ENCODE results near the gene KLF7. TPM values are rescaled to one million over a fixed set of nuclear protein-coding genes. Genes with fewer than 3 reads are reported as not detected.

The KLF7 gene
- total RNA-seq, 1 experiment from 2014 or later = 24.9 TPM

GRCh38 chr2:207042841-207043240 lies 122.9 kb downstream of the KLF7 start:
- no TSS peak for BruUV-seq (replicated peaks)
- DNase-seq = no peak
- no peak overlapping the region for H3K27ac Mint-ChIP-seq (ENCODE audit: unreplicated experiment)
- TF ChIP-seq, protein P1, sequence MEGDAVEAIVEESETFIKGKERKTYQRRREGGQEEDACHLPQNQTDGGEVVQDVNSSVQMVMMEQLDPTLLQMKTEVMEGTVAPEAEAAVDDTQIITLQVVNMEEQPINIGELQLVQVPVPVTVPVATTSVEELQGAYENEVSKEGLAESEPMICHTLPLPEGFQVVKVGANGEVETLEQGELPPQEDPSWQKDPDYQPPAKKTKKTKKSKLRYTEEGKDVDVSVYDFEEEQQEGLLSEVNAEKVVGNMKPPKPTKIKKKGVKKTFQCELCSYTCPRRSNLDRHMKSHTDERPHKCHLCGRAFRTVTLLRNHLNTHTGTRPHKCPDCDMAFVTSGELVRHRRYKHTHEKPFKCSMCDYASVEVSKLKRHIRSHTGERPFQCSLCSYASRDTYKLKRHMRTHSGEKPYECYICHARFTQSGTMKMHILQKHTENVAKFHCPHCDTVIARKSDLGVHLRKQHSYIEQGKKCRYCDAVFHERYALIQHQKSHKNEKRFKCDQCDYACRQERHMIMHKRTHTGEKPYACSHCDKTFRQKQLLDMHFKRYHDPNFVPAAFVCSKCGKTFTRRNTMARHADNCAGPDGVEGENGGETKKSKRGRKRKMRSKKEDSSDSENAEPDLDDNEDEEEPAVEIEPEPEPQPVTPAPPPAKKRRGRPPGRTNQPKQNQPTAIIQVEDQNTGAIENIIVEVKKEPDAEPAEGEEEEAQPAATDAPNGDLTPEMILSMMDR (IDR thresholded peaks at IDR 0.05; ENCODE audit: unreplicated experiment) = no peak
- CTCF ChIA-PET = no interaction called here
- peaks cover 3% of the 10 kb centered on the region for H3K9me3 Mint-ChIP-seq (ENCODE audit: low read depth, unreplicated experiment)
- intact Hi-C loops (cut with micrococcal nuclease; ENCODE audit: unreplicated experiment) = no loop called here
- H3K36me3 Mint-ChIP-seq (ENCODE audit: insufficient read depth, unreplicated experiment) = no peaks in the 10 kb centered on the region
- H3K4me3 Mint-ChIP-seq (ENCODE audit: low read depth, unreplicated experiment) = no peak overlapping the region
- H3K4me1 Mint-ChIP-seq (ENCODE audit: low read depth, unreplicated experiment) = no peaks in the 10 kb centered on the region
- no peaks in the 10 kb centered on the region for H3K27me3 Mint-ChIP-seq (ENCODE audit: unreplicated experiment)

DNA sequence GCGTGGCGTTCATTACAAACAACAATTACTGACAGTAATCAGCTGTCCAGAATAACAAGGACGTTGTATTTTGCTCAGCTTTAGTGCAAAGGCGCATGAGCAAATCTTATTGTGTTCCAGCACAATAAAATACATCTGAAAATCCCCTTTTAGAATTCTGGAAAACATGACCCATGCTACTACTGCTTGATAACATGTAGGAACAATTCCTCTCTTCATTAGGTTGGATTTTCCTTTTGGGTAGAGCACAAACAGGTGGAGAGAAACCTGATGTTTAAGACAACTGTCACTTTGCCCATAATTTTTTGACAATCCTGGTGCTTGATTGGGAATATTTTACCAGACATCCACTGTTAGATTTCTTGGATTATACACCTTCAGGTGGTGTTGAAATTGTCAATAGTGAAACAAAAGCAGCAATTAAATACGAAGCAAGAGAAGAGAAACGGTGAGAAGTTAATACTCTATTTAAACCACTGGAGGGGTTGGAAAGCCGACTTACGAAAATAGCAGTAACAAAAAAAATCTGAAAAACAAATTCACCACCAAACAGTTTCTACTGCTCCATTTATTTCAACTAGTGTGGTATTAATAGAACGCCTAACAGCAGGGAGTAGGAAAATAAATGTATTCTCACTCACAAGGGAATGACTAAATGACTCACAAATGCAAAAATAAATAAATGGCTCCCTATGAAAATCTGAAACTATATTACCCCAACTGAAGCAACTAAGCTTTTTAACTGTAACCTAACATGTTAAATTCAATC lies 123.8 kb downstream of the KLF7 start:
- TF ChIP-seq, protein P1 (IDR thresholded peaks at IDR 0.05; ENCODE audit: unreplicated experiment) = no peak
- no peaks in the 10 kb centered on the region for H3K27me3 Mint-ChIP-seq (ENCODE audit: unreplicated experiment)
- intact Hi-C loops (cut with micrococcal nuclease; ENCODE audit: unreplicated experiment) = no loop called here
- CTCF ChIA-PET = no interaction called here
- H3K4me3 Mint-ChIP-seq (ENCODE audit: low read depth, unreplicated experiment) = no peak overlapping the region
- no peaks in the 10 kb centered on the region for H3K4me1 Mint-ChIP-seq (ENCODE audit: low read depth, unreplicated experiment)
- peaks cover 3% of the 10 kb centered on the region for H3K9me3 Mint-ChIP-seq (ENCODE audit: low read depth, unreplicated experiment)
- no peaks in the 10 kb centered on the region for H3K36me3 Mint-ChIP-seq (ENCODE audit: insufficient read depth, unreplicated experiment)
- no peak overlapping the region for H3K27ac Mint-ChIP-seq (ENCODE audit: unreplicated experiment)
- BruUV-seq (replicated peaks) = no TSS peak
- DNase-seq = no peak

GRCh38 chr2:207041279-207041678 lies 124.5 kb downstream of the KLF7 start:
- no peaks in the 10 kb centered on the region for H3K27me3 Mint-ChIP-seq (ENCODE audit: unreplicated experiment)
- no TSS peak for BruUV-seq (replicated peaks)

DNA sequence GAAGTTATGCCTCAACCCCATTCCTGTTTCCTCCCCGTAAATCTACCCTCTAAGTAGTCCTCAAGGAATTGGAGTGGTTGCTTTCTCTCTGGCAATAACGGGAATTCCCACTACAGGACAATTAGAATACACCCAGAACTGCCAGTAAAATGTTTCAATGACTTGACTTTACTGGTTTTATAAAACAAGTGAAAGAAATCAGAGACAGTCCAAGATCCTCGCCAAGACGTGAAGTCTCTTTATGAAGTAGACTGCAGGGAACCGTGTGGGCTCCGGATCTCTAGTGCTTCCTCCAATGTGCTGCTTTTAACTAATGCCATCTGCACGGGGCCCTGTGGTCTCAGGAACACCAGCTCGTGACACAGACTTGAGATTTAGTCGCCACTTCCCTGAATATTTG lies 125.1 kb downstream of the KLF7 start:
- intact Hi-C loops (cut with micrococcal nuclease; ENCODE audit: unreplicated experiment) = no loop called here

More at GRCh38 chr2:207041279-207041678, 124.5 kb downstream of the KLF7 start:
- H3K9me3 Mint-ChIP-seq (ENCODE audit: low read depth, unreplicated experiment) = peaks cover 3% of the 10 kb centered on the region
- intact Hi-C loops (cut with micrococcal nuclease; ENCODE audit: unreplicated experiment) = no loop called here
- TF ChIP-seq, protein P1 (IDR thresholded peaks at IDR 0.05; ENCODE audit: unreplicated experiment) = no peak
- H3K27ac Mint-ChIP-seq (ENCODE audit: unreplicated experiment) = no peak overlapping the region
- DNase-seq = no peak
- H3K4me1 Mint-ChIP-seq (ENCODE audit: low read depth, unreplicated experiment) = no peaks in the 10 kb centered on the region
- CTCF ChIA-PET = no interaction called here
- H3K4me3 Mint-ChIP-seq (ENCODE audit: low read depth, unreplicated experiment) = no peak overlapping the region
- H3K36me3 Mint-ChIP-seq (ENCODE audit: insufficient read depth, unreplicated experiment) = no peaks in the 10 kb centered on the region

More for the DNA sequence above, 125.1 kb downstream of the KLF7 start:
- Mint-ChIP-seq H3K4me1 (ENCODE audit: low read depth, unreplicated experiment) (no peaks in the 10 kb centered on the region), H3K27ac (ENCODE audit: unreplicated experiment) (no peak overlapping the region), H3K27me3 (ENCODE audit: unreplicated experiment) (no peaks in the 10 kb centered on the region), H3K4me3 (ENCODE audit: low read depth, unreplicated experiment) (no peak overlapping the region), H3K9me3 (ENCODE audit: low read depth, unreplicated experiment) (no peaks in the 10 kb centered on the region), H3K36me3 (ENCODE audit: insufficient read depth, unreplicated experiment) (no peaks in the 10 kb centered on the region)
- BruUV-seq (replicated peaks) = no TSS peak
- TF ChIP-seq, protein P1 (IDR thresholded peaks at IDR 0.05; ENCODE audit: unreplicated experiment) = no peak
- CTCF ChIA-PET = no interaction called here
- no peak for DNase-seq

All from Calu3 (cell line).